GM23248 (cell line): ENCODE results near the gene OR7G3.

Experiments
- EZH2 ChIP-seq: fragments of 200-600 bp; sonication (generic); IDR thresholded peaks from 2 replicates; pipeline ENCODE4 v1.6.1; 2018; ENCODE audit warnings: antibody characterized with exemption, mild to moderate bottlenecking; ENCODE audit not compliant: insufficient read depth, poor library complexity, severe bottlenecking
- EZH2phosphoT487 ChIP-seq: fragments of 200-600 bp; sonication (generic); IDR thresholded peaks from 2 replicates; pipeline ENCODE4 v1.6.1; 2018; ENCODE audit warnings: antibody characterized with exemption, moderate library complexity, mild to moderate bottlenecking, low read depth; ENCODE audit not compliant: insufficient read depth

DNA sequence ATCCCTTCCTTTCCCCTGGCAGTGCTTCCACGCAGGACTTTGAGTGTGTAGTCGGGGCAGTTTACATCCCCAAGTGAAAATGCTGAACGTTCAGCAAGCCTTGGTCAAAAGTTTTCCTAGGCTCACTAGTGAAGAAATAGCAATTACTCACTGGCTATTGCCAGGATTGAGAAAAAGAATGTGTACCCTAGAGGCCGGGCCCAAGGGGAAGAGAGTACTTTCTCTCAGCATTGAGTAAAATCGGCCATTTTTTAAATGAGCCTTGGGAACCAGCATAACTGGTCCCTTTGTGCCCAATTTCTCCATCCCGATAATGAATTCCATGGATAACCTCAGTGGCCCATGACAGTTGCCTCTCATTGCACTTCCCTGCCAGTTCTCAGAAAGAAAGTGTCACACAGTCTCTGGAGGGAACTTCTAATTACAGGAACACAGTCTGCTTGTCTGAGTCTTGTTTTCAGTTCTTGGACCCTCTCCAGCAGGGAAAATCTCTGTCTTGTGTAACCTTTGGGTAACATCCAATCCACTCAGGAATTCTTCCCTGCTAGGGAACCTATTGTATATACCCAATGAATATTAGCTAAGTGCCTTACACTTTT, 44.7 kb upstream of the OR7G3 start:
- TF ChIP-seq EZH2 = no peak
- TF ChIP-seq EZH2phosphoT487 = no peak
